Keratinocyte (primary cell): ENCODE measurements around the gene MAP3K1. TPM values are rescaled to one million over a fixed set of nuclear protein-coding genes. Genes with fewer than 3 reads are reported as not detected.

Experiments
- DNase-seq: peaks from one replicate; pipeline ENCODE4 v3.0.0-alpha.2; 2011; ENCODE audit warnings: low read depth, missing footprints, low spot score
- FAIRE-seq: peaks from 2 replicates; lab custom pipeline; 2011; peaks lifted over from hg19 to GRCh38; lab: Jason Lieb, UNC
- H2AFZ ChIP-seq: 2 replicates; pipeline ENCODE4 v1.6.0; 2012; ENCODE audit warnings: low read length, control low read depth, inconsistent platforms; ENCODE audit not compliant: control insufficient read depth
- H3K27ac ChIP-seq: 2 replicates; pipeline ENCODE4 v1.5.1; 2011; ENCODE audit warnings: low read length; ENCODE audit not compliant: control insufficient read depth, insufficient read depth
- H3K27me3 ChIP-seq: 3 replicates; pipeline ENCODE4 v1.6.0; 2011; ENCODE audit warnings: low read length; ENCODE audit not compliant: control insufficient read depth, insufficient read depth; ENCODE audit errors: extremely low read depth
- H3K36me3 ChIP-seq, 2 experiments: 2 replicates in 1 of 2; 3 replicates in 1 of 2; pipeline ENCODE4 v1.5.1; 2011; ENCODE audit warnings: low read length in 2 of 2, mild to moderate bottlenecking in 1 of 2; ENCODE audit not compliant: control insufficient read depth in 2 of 2, insufficient read depth in 2 of 2; ENCODE audit errors: extremely low read depth in 1 of 2
- H3K4me1 ChIP-seq: 3 replicates; pipeline ENCODE4 v1.5.1; 2011; ENCODE audit warnings: low read length; ENCODE audit not compliant: control insufficient read depth, insufficient read depth; ENCODE audit errors: extremely low read depth
- H3K4me2 ChIP-seq: 3 replicates; pipeline ENCODE4 v1.6.0; 2011; ENCODE audit warnings: low read depth, low read length; ENCODE audit not compliant: control insufficient read depth, insufficient read depth; ENCODE audit errors: extremely low read depth
- H3K4me3 ChIP-seq, 3 experiments: fragments of 200-600 bp in 1 of 3; sonication (generic) in 1 of 3; 2 replicates in 2 of 3; 3 replicates in 1 of 3; pipeline ENCODE4 v1.5.1; 2011 to 2016; ENCODE audit warnings: low read length in 3 of 3, mild to moderate bottlenecking in 3 of 3, control low read depth in 2 of 3, inconsistent platforms in 1 of 3, low read depth in 1 of 3, mixed read lengths in 1 of 3, mixed run types in 1 of 3, moderate library complexity in 1 of 3; ENCODE audit not compliant: control insufficient read depth in 2 of 3, insufficient read depth in 2 of 3; ENCODE audit errors: extremely low read depth in 1 of 3
- H3K79me2 ChIP-seq: 2 replicates; pipeline ENCODE4 v1.6.0; 2012; ENCODE audit warnings: low read length; ENCODE audit not compliant: control insufficient read depth, insufficient read depth
- H3K9ac ChIP-seq: 3 replicates; pipeline ENCODE4 v1.6.0; 2011; ENCODE audit warnings: low read length; ENCODE audit not compliant: control insufficient read depth, insufficient read depth; ENCODE audit errors: extremely low read depth
- H3K9me1 ChIP-seq: 3 replicates; pipeline ENCODE4 v1.6.0; 2011; ENCODE audit warnings: low read length; ENCODE audit not compliant: control insufficient read depth, insufficient read depth; ENCODE audit errors: extremely low read depth
- H3K9me3 ChIP-seq: 2 replicates; pipeline ENCODE4 v1.5.1; 2012; ENCODE audit warnings: low read depth, low read length; ENCODE audit not compliant: control insufficient read depth
- H4K20me1 ChIP-seq: 3 replicates; pipeline ENCODE4 v1.6.0; 2011; ENCODE audit warnings: low read length; ENCODE audit not compliant: control insufficient read depth, insufficient read depth; ENCODE audit errors: extremely low read depth
- CTCF ChIP-seq, 3 experiments: IDR thresholded peaks in 1 of 3; conservative IDR thresholded peaks in 1 of 3; optimal IDR thresholded peaks in 1 of 3; 2 replicates in 2 of 3; 3 replicates in 1 of 3; pipeline versions ENCODE3 to v1.5.1; 2011; ENCODE audit warnings: low read length in 3 of 3, mild to moderate bottlenecking in 3 of 3, moderate library complexity in 2 of 3, control low read depth in 1 of 3, inconsistent platforms in 1 of 3; ENCODE audit not compliant: insufficient read depth in 2 of 3; ENCODE audit errors: extremely low read depth in 1 of 3
- EZH2 ChIP-seq: IDR thresholded peaks from one replicate; pipeline ENCODE4 v1.6.1; 2012; ENCODE audit warnings: inconsistent platforms, mild to moderate bottlenecking, low read length, moderate library complexity
- dilution Hi-C: fragments of 300-500 bp; cut with MboI; formaldehyde crosslinking; loops from one replicate; pipeline ENCODE4 v1.7.0; 2020; ENCODE audit warnings: low sequenced_read_pairs; ENCODE audit not compliant: extremely low pct_ligation_motif_present
- polyA plus RNA-seq, 5 experiments: library from polyadenylated mRNA; depleted of rRNA in 3 of 5; stranded (reverse) in 3 of 5; stranded (forward) in 1 of 5; unstranded in 1 of 5; fragments of >200 nt; gene quantifications; 1 replicate in 1 of 5; 2 replicates in 3 of 5; 3 replicates in 1 of 5; pipeline versions ENCODE4 v1.2.1 to v1.2.3, GENCODE V29; 2011 to 2012; ENCODE audit warnings: missing spikeins in 2 of 5, low read depth in 1 of 5, low replicate concordance in 1 of 5

The MAP3K1 gene
- polyA plus RNA-seq, 1 donor (not counting 4 experiments of a cell fraction or from before 2014, with no cell fraction given) = 8.0 TPM

GRCh38 chr5:56881571-56881970 lies 66.2 kb downstream of the MAP3K1 start:
- H3K36me3 ChIP-seq = peaks cover 11 to 20% of the 10 kb centered on the region in 2 experiments
- no peaks in the 10 kb centered on the region for H4K20me1 ChIP-seq
- H3K4me2 ChIP-seq = no peak overlapping the region
- no peaks in the 10 kb centered on the region for H3K4me1 ChIP-seq
- dilution Hi-C loops = no loop called here
- no peak overlapping the region for H3K4me3 ChIP-seq
- no peak overlapping the region for H3K9ac ChIP-seq
- no peak for DNase-seq
- H2AFZ ChIP-seq = no peak overlapping the region
- H3K9me1 ChIP-seq = no peaks in the 10 kb centered on the region
- H3K79me2 ChIP-seq = no peaks in the 10 kb centered on the region
- no peaks in the 10 kb centered on the region for H3K9me3 ChIP-seq
- no peak overlapping the region for H3K27ac ChIP-seq
- no peak for FAIRE-seq
- no peaks in the 10 kb centered on the region for H3K27me3 ChIP-seq
- TF ChIP-seq EZH2 (no peak), CTCF (optimal IDR thresholded peaks at IDR 0.05 in 1 of 3, IDR thresholded peaks at IDR 0.05 in 1 of 3, conservative IDR thresholded peaks at IDR 0.05 in 1 of 3; ENCODE audit: extremely low read depth in 1 of 3, insufficient read depth in 2 of 3, low read length in 3 of 3) (no peak)

GRCh38 chr5:56893251-56893951 lies 78.1 kb downstream of the MAP3K1 start:
- Histone ChIP-seq H3K4me1 (no peaks in the 10 kb centered on the region), H2AFZ (no peak overlapping the region), H3K9me1 (no peaks in the 10 kb centered on the region), H3K9me3 (no peaks in the 10 kb centered on the region), H3K27ac (no peak overlapping the region), H3K79me2 (no peaks in the 10 kb centered on the region), H3K36me3 (peaks cover 0 to 4% of the 10 kb centered on the region in 2 experiments), H3K4me2 (no peak overlapping the region), H3K9ac (no peak overlapping the region), H3K27me3 (no peaks in the 10 kb centered on the region), H4K20me1 (no peaks in the 10 kb centered on the region), H3K4me3 (no peak overlapping the region)
- dilution Hi-C loops = no loop called here
- TF ChIP-seq EZH2 (no peak), CTCF (optimal IDR thresholded peaks at IDR 0.05 in 1 of 3, IDR thresholded peaks at IDR 0.05 in 1 of 3, conservative IDR thresholded peaks at IDR 0.05 in 1 of 3; ENCODE audit: extremely low read depth in 1 of 3, insufficient read depth in 2 of 3, low read length in 3 of 3) (no peak)
- DNase-seq = no peak
- FAIRE-seq = no peak
